IMR-90 (cell line): ENCODE measurements around the gene IPO13.

Experiments used
- CTCF ChIP-seq: conservative IDR thresholded peaks from 2 replicates; pipeline ENCODE4 v1.5.1; 2012; ENCODE audit warnings: mild to moderate bottlenecking, low read depth, low read length, improper control_type of control experiment
- FOS ChIP-seq: fragments of 150-350 bp; IDR thresholded peaks from 2 replicates; pipeline ENCODE4 v1.6.1; 2016; ENCODE audit warnings: low read depth, low read length
- MXI1 ChIP-seq: IDR thresholded peaks from 2 replicates; pipeline ENCODE4 v1.6.1; 2012; ENCODE audit warnings: low read depth, mild to moderate bottlenecking, low read length, moderate library complexity, borderline replicate concordance
- NFE2L2 ChIP-seq: fragments of 150-350 bp; IDR thresholded peaks from 2 replicates; pipeline ENCODE4 v1.6.1; 2016; ENCODE audit warnings: low read depth, mild to moderate bottlenecking, low read length
- POLR2A ChIP-seq: IDR thresholded peaks from 2 replicates; pipeline ENCODE4 v1.6.1; 2012; ENCODE audit warnings: mild to moderate bottlenecking, low read depth, low read length
- RAD21 ChIP-seq: IDR thresholded peaks from 2 replicates; pipeline ENCODE4 v1.6.1; 2012; ENCODE audit warnings: low read length, improper control_type of control experiment

- no peak for TF ChIP-seq MXI1
- no peak for TF ChIP-seq CTCF
- no peak for TF ChIP-seq RAD21
- TF ChIP-seq POLR2A = no peak
- TF ChIP-seq FOS = no peak
- no peak for TF ChIP-seq NFE2L2
Observed at GRCh38 chr1:43912607-43913006, 34.1 kb upstream of the IPO13 start.
